CD14-positive monocyte (primary cell): Measurements from ENCODE around the gene TNFRSF13B. TPM values are rescaled to one million over a fixed set of nuclear protein-coding genes. Genes with fewer than 3 reads are reported as not detected.
A peak's percentile ranks its signal among the peaks of the same experiment; 100 is the strongest.
"Not testable (repeated sequence)": the region's sequence is repeated elsewhere in the genome, so short reads cannot be mapped to it uniquely, and the experiment has no call there.

Experiments used
- DNase-seq, 3 donors: peaks; one replicate each; pipeline ENCODE4 v3.0.0-alpha.2; 2011 to 2022
- H2AFZ ChIP-seq: 2 replicates; pipeline ENCODE4 v1.6.0; 2012; ENCODE audit warnings: mild to moderate bottlenecking, low read depth, low read length, inconsistent platforms; ENCODE audit not compliant: insufficient read depth, poor library complexity, severe bottlenecking
- H3K27ac ChIP-seq, 2 donors: 1 replicate in 1 of 2; 2 replicates in 1 of 2; pipeline ENCODE4 v1.5.1; 2012 to 2013; ENCODE audit warnings: low read length in 2 of 2, control low read depth in 1 of 2, inconsistent platforms in 1 of 2, low read depth in 1 of 2, mild to moderate bottlenecking in 1 of 2
- H3K27me3 ChIP-seq, 2 donors: one replicate each; pipeline versions ENCODE4 v1.6.0 to v1.6.1; 2011 to 2013; ENCODE audit warnings: low read length in 2 of 2; ENCODE audit not compliant: control insufficient read depth in 2 of 2, insufficient read depth in 2 of 2
- H3K36me3 ChIP-seq, 2 donors: replicated peaks in 1 of 2; 1 replicate in 1 of 2; 2 replicates in 1 of 2; pipeline versions ENCODE4 v1.5.1 to v1.6.1; 2012 to 2013; ENCODE audit warnings: low read length in 2 of 2, control low read depth in 1 of 2, inconsistent platforms in 1 of 2, mild to moderate bottlenecking in 1 of 2; ENCODE audit not compliant: insufficient read depth in 2 of 2, control insufficient read depth in 1 of 2
- H3K4me1 ChIP-seq, 2 donors: 1 replicate in 1 of 2; 2 replicates in 1 of 2; pipeline versions ENCODE4 v1.5.1 to v1.6.1; 2012 to 2013; ENCODE audit warnings: low read length in 2 of 2, control low read depth in 1 of 2, inconsistent platforms in 1 of 2, mild to moderate bottlenecking in 1 of 2, moderate library complexity in 1 of 2; ENCODE audit not compliant: insufficient read depth in 2 of 2, control insufficient read depth in 1 of 2
- H3K4me2 ChIP-seq: replicated peaks from 2 replicates; pipeline ENCODE3; 2012; ENCODE audit warnings: low read length, moderate library complexity, mild to moderate bottlenecking; ENCODE audit not compliant: poor library complexity, severe bottlenecking; ENCODE audit errors: extremely low read depth
- H3K4me3 ChIP-seq, 3 experiments: fragments of 200-600 bp in 1 of 3; sonication (generic) in 1 of 3; replicated peaks in 1 of 3; 1 replicate in 2 of 3; 2 replicates in 1 of 3; pipeline ENCODE4 v1.5.1; 2011 to 2013; ENCODE audit warnings: low read length in 3 of 3, mild to moderate bottlenecking in 3 of 3, control low read depth in 2 of 3, low read depth in 2 of 3, inconsistent platforms in 1 of 3, moderate library complexity in 1 of 3
- H3K79me2 ChIP-seq: 2 replicates; pipeline ENCODE4 v1.6.0; 2012; ENCODE audit warnings: mild to moderate bottlenecking, control low read depth, inconsistent platforms, low read length, moderate library complexity; ENCODE audit not compliant: insufficient read depth
- H3K9ac ChIP-seq: 2 replicates; pipeline ENCODE4 v1.6.0; 2017; ENCODE audit warnings: low read length, mild to moderate bottlenecking; ENCODE audit not compliant: insufficient read depth, poor library complexity, severe bottlenecking
- H3K9me3 ChIP-seq, 2 donors: replicated peaks in 1 of 2; 1 replicate in 1 of 2; 2 replicates in 1 of 2; pipeline versions ENCODE4 v1.5.1 to v1.6.1; 2012 to 2013; ENCODE audit warnings: low read length in 2 of 2, control low read depth in 1 of 2; ENCODE audit not compliant: control insufficient read depth in 1 of 2, insufficient read depth in 1 of 2
- H4K20me1 ChIP-seq: 2 replicates; pipeline ENCODE4 v1.6.0; 2012; ENCODE audit warnings: mild to moderate bottlenecking, low read length, control low read depth, moderate library complexity; ENCODE audit not compliant: insufficient read depth
- H3K27ac Mint-ChIP-seq, 7 donors: one replicate each; pipeline ENCODE4 v1.8.0; 2020; ENCODE audit warnings: mild to moderate bottlenecking in 7 of 7, mixed read lengths in 7 of 7, moderate library complexity in 6 of 7, inconsistent platforms in 2 of 7
- H3K27me3 Mint-ChIP-seq, 3 donors: one replicate each; pipeline ENCODE4 v1.8.0; 2021 to 2022; ENCODE audit warnings: low read depth in 3 of 3, mild to moderate bottlenecking in 3 of 3, mixed read lengths in 3 of 3, moderate library complexity in 3 of 3, inconsistent platforms in 1 of 3
- H3K36me3 Mint-ChIP-seq, 2 donors: one replicate each; pipeline ENCODE4 v1.8.0; 2020; ENCODE audit warnings: mixed read lengths in 2 of 2, inconsistent platforms in 1 of 2, mild to moderate bottlenecking in 1 of 2
- H3K4me1 Mint-ChIP-seq: one replicate; pipeline ENCODE4 v1.8.0; 2020; ENCODE audit warnings: mild to moderate bottlenecking, mixed read lengths
- H3K4me3 Mint-ChIP-seq, 2 donors: one replicate each; pipeline ENCODE4 v1.8.0; 2020; ENCODE audit warnings: mild to moderate bottlenecking in 2 of 2, mixed read lengths in 2 of 2, moderate library complexity in 1 of 2
- H3K9me3 Mint-ChIP-seq, 7 donors: one replicate each; pipeline ENCODE4 v1.8.0; 2020 to 2022; ENCODE audit warnings: mixed read lengths in 7 of 7, mild to moderate bottlenecking in 6 of 7, moderate library complexity in 6 of 7, inconsistent platforms in 2 of 7
- CTCF ChIP-seq: fragments of 200-600 bp; IDR thresholded peaks from one replicate; pipeline ENCODE4 v1.8.0; 2022; ENCODE audit warnings: antibody characterized with exemption, mild to moderate bottlenecking
- WGBS: methylation state at CpG from one replicate; pipeline ENCODE4 v1.1.5; 2013; ENCODE audit warnings: missing lambda C conversion rate; ENCODE audit not compliant: insufficient coverage; 5-methylcytosine and 5-hydroxymethylcytosine counted together
- intact Hi-C, 2 donors: fragments of 100-400 bp; cut with micrococcal nuclease; formaldehyde crosslinking; loops; one replicate each; pipeline versions ENCODE4 v1.15.0 to v1.15.1; 2023
- polyA plus RNA-seq, 3 donors: library from polyadenylated mRNA; depleted of rRNA in 1 of 3; unstranded in 2 of 3; stranded (reverse) in 1 of 3; fragments of 300-500 nt in 2 of 3; fragments of >200 nt in 1 of 3; fragmentation: Illumina TruSeq in 2 of 3; gene quantifications; 1 replicate in 2 of 3; 2 replicates in 1 of 3; pipeline ENCODE4 v1.2.3, GENCODE V29; 2012 to 2021

Gene TNFRSF13B
- polyA plus RNA-seq, 3 donors: 0.21 to 0.47 TPM; not detected in 1

GRCh38 chr17:16974569-16975276 is 2.8 kb upstream of the TNFRSF13B start:
- Histone ChIP-seq H3K9ac (no peak overlapping the region), H2AFZ (no peak overlapping the region), H3K36me3 (no peaks in the 10 kb centered on the region), H3K4me3 (no peak overlapping the region), H3K9me3 (no peaks in the 10 kb centered on the region), H3K27me3 (no peaks in the 10 kb centered on the region), H3K27ac (no peak overlapping the region), H3K4me2 (no peak overlapping the region), H3K4me1 (no peaks in the 10 kb centered on the region), H4K20me1 (no peaks in the 10 kb centered on the region), H3K79me2 (no peaks in the 10 kb centered on the region)
- Mint-ChIP-seq H3K4me3 (no peak overlapping the region), H3K36me3 (no peaks in the 10 kb centered on the region), H3K27ac (no peak overlapping the region), H3K9me3 (peaks cover 0 to 3% (median 0%) of the 10 kb centered on the region in 7 donors), H3K4me1 (peaks cover 5% of the 10 kb centered on the region), H3K27me3 (peaks cover 6 to 9% (median 7%) of the 10 kb centered on the region in 3 donors)
- no peak for DNase-seq
- no peak for TF ChIP-seq CTCF
- 100% methylated on average over 4 of the region's 6 CpGs for WGBS
- intact Hi-C loops: no loop called here

GRCh38 chr17:16973760-16974540 is 2.0 kb upstream of the TNFRSF13B start:
- Histone ChIP-seq H2AFZ (no peak overlapping the region), H3K36me3 (no peaks in the 10 kb centered on the region), H4K20me1 (no peaks in the 10 kb centered on the region), H3K79me2 (no peaks in the 10 kb centered on the region), H3K4me1 (no peaks in the 10 kb centered on the region), H3K9ac (no peak overlapping the region), H3K27me3 (no peaks in the 10 kb centered on the region), H3K9me3 (no peaks in the 10 kb centered on the region), H3K4me3 (no peak overlapping the region), H3K4me2 (no peak overlapping the region), H3K27ac (no peak overlapping the region)
- no peak overlapping the region for H3K27ac Mint-ChIP-seq
- peaks cover 6 to 12% (median 7%) of the 10 kb centered on the region in 3 donors for H3K27me3 Mint-ChIP-seq
- peaks cover 0 to 3% (median 0%) of the 10 kb centered on the region in 7 donors for H3K9me3 Mint-ChIP-seq
- DNase-seq: no peak
- intact Hi-C loops: no loop called here
- no peak for TF ChIP-seq CTCF
- 89% methylated on average over 6 of the region's 13 CpGs for WGBS
- H3K4me3 Mint-ChIP-seq: no peak overlapping the region
- H3K36me3 Mint-ChIP-seq: no peaks in the 10 kb centered on the region
- H3K4me1 Mint-ChIP-seq: peaks cover 5% of the 10 kb centered on the region

GRCh38 chr17:16973043-16973442 is 1.1 kb upstream of the TNFRSF13B start:
- H3K4me1 ChIP-seq, H3K79me2 ChIP-seq, H3K4me3 Mint-ChIP-seq, H4K20me1 ChIP-seq, H3K27me3 ChIP-seq, H3K36me3 ChIP-seq, DNase-seq, H3K4me1 Mint-ChIP-seq, H3K9me3 ChIP-seq, H3K4me3 ChIP-seq, H2AFZ ChIP-seq, H3K9me3 Mint-ChIP-seq, H3K27ac ChIP-seq, H3K36me3 Mint-ChIP-seq, H3K9ac ChIP-seq, H3K4me2 ChIP-seq, intact Hi-C loops: not testable (repeated sequence)
- Mint-ChIP-seq H3K27ac (peak overlapping the region in 1 of 7 donors; percentile 65), H3K27me3 (peaks cover 6 to 12% (median 7%) of the 10 kb centered on the region in 3 donors)
- WGBS: 82% methylated on average over 7 of the region's 10 CpGs
